HepG2 (cell line): ENCODE measurements around the gene ATRIP. TPM values are rescaled to one million over a fixed set of nuclear protein-coding genes. Genes with fewer than 3 reads are reported as not detected.

Experiments
- ARNT2 ChIP-seq: sonication (generic); formaldehyde crosslinking; IDR thresholded peaks from 2 replicates; pipeline ENCODE4 v1.8.0; 2022; ENCODE audit warnings: mild to moderate bottlenecking, low read depth, missing genetic modification reagents, moderate library complexity
- ASH2L ChIP-seq: fragments of 300-600, 200-600 bp; sonication (generic); IDR thresholded peaks from 2 replicates; pipeline ENCODE4 v1.7.0; 2017; ENCODE audit warnings: low read depth, mild to moderate bottlenecking, moderate library complexity, mixed read lengths, low read length; ENCODE audit not compliant: insufficient read length
- CEBPZ ChIP-seq: IDR thresholded peaks from 2 replicates; pipeline ENCODE4 v1.6.1; 2012; ENCODE audit warnings: low read length, improper control_type of control experiment
- DBP ChIP-seq: sonication (generic); formaldehyde crosslinking; IDR thresholded peaks from 2 replicates; pipeline ENCODE4 v1.4.0; 2020; ENCODE audit warnings: missing genetic modification reagents; ENCODE audit errors: not compliant biosample characterization
- MIER2 ChIP-seq: IDR thresholded peaks from 2 replicates; pipeline ENCODE4 v1.6.1; 2016; ENCODE audit warnings: missing biosample characterization, missing genetic modification reagents
- NFYB ChIP-seq: sonication (generic); formaldehyde crosslinking; IDR thresholded peaks from 2 replicates; pipeline ENCODE4 v1.4.0; 2020; ENCODE audit warnings: missing genetic modification reagents
- POGK ChIP-seq: sonication (generic); formaldehyde crosslinking; conservative IDR thresholded peaks from 2 replicates; pipeline ENCODE4 v1.8.0; 2022; ENCODE audit warnings: mild to moderate bottlenecking, moderate library complexity, missing genetic modification reagents
- PRDM10 ChIP-seq: sonication (generic); formaldehyde crosslinking; IDR thresholded peaks from 2 replicates; pipeline ENCODE4 v1.4.0; 2020; ENCODE audit warnings: low read depth, missing genetic modification reagents
- RFX1 ChIP-seq: fragments of 450-650 bp; IDR thresholded peaks from 2 replicates; pipeline ENCODE4 v1.6.1; 2017
- THAP11 ChIP-seq: IDR thresholded peaks from 2 replicates; pipeline ENCODE4 v1.6.1; 2016; ENCODE audit warnings: missing biosample characterization, missing genetic modification reagents
- ZBTB25 ChIP-seq: IDR thresholded peaks from 2 replicates; pipeline ENCODE4 v1.6.1; 2018; ENCODE audit warnings: missing genetic modification reagents
- ZBTB7A ChIP-seq: sonication (generic); formaldehyde crosslinking; IDR thresholded peaks from 2 replicates; pipeline ENCODE4 v1.8.0; 2022; ENCODE audit warnings: mild to moderate bottlenecking, missing genetic modification reagents
- ZNF10 ChIP-seq: sonication (generic); formaldehyde crosslinking; IDR thresholded peaks from 2 replicates; pipeline ENCODE4 v1.4.0; 2020; ENCODE audit warnings: mild to moderate bottlenecking, low read depth, missing genetic modification reagents, borderline replicate concordance
- ZNF263 ChIP-seq: sonication (generic); formaldehyde crosslinking; IDR thresholded peaks from 2 replicates; pipeline ENCODE4 v1.4.0; 2020; ENCODE audit warnings: missing genetic modification reagents
- ZNF331 ChIP-seq: sonication (generic); formaldehyde crosslinking; IDR thresholded peaks from 2 replicates; pipeline ENCODE4 v1.4.0; 2020; ENCODE audit warnings: missing genetic modification reagents
- ZNF546 ChIP-seq: sonication (generic); formaldehyde crosslinking; conservative IDR thresholded peaks from 2 replicates; pipeline ENCODE4 v1.8.1; 2023; ENCODE audit warnings: mild to moderate bottlenecking, missing genetic modification reagents
- ZNF678 ChIP-seq: sonication (generic); formaldehyde crosslinking; IDR thresholded peaks from 2 replicates; pipeline ENCODE4 v1.4.0; 2020; ENCODE audit warnings: mild to moderate bottlenecking, missing genetic modification reagents
- ZNF75D ChIP-seq: sonication (generic); formaldehyde crosslinking; IDR thresholded peaks from 2 replicates; pipeline ENCODE4 v1.8.1; 2023; ENCODE audit warnings: missing genetic modification reagents, mild to moderate bottlenecking, borderline replicate concordance
- polyA plus RNA-seq, 8 experiments: library from polyadenylated mRNA; depleted of rRNA in 3 of 8; stranded (reverse) in 7 of 8; unstranded in 1 of 8; fragments of >200 nt; fragmentation: Illumina TruSeq in 4 of 8; extraction: Trizol in 4 of 8; gene quantifications; 2 replicates each; pipeline versions ENCODE4 v1.2.1 to v1.2.3, GENCODE V29; 2011 to 2016; ENCODE audit warnings: low read depth in 4 of 8, missing spikeins in 1 of 8, mixed read lengths in 1 of 8; ENCODE audit not compliant: insufficient read depth in 1 of 8
- total RNA-seq, 5 experiments: library from RNA; depleted of rRNA; stranded (reverse); fragments of >200 nt; fragmentation: Illumina TruSeq; extraction: Trizol; gene quantifications; 2 replicates each; pipeline ENCODE4 v1.2.3, GENCODE V29; 2016; ENCODE audit warnings: low read depth in 1 of 5

ATRIP gene
- total and polyA plus RNA-seq, 2 of the 13 experiments (the other 11 are each of a cell fraction or from before 2014, with no cell fraction given), result 5.1 to 12.5 TPM

GRCh38 chr3:48446425-48447193 is at the start of gene ATRIP (continued):
- no peak for TF ChIP-seq PRDM10 (CRISPR knock-in tag)
- peak; percentile 76; the same call in 1 of the 2 replicates for TF ChIP-seq ZNF331
- TF ChIP-seq ZBTB7A, result peak; percentile 48; the same call in 1 of the 2 replicates
- peak; percentile 89 for TF ChIP-seq THAP11 (CRISPR knock-in tag)
- no peak for TF ChIP-seq RFX1
- peak; percentile 89; the same call in 1 of the 2 replicates for TF ChIP-seq ARNT2 (CRISPR knock-in tag)
- TF ChIP-seq ASH2L, result peak; percentile 91
- peak; percentile 49 for TF ChIP-seq DBP
- no peak for TF ChIP-seq MIER2 (CRISPR knock-in tag)
- peak; percentile 98 for TF ChIP-seq ZNF263 (CRISPR knock-in tag)
- peak; percentile 81 for TF ChIP-seq POGK (CRISPR knock-in tag)
- peak; percentile 59; the same call in 1 of the 2 replicates for TF ChIP-seq ZNF546
- peak; percentile 69 for TF ChIP-seq ZBTB25 (CRISPR knock-in tag)
- TF ChIP-seq ZNF75D (CRISPR knock-in tag), result no peak
- no peak for TF ChIP-seq ZNF10 (CRISPR knock-in tag)
- TF ChIP-seq CEBPZ, result no peak
- peak; percentile 91 for TF ChIP-seq NFYB (CRISPR knock-in tag)
- TF ChIP-seq ZNF678 (CRISPR knock-in tag), result no peak
